Tibial artery (tissue), 4 donors: ENCODE results near the gene SEC16A.

Experiments used
- DNase-seq, 2 donors: peaks; one replicate each; pipeline ENCODE4 v3.0.0-alpha.2; 2019
- H3K27ac ChIP-seq, 2 donors: fragments of 200-600 bp; sonication (generic) in 1 of 2; 1 replicate in 1 of 2; 2 replicates in 1 of 2; pipeline ENCODE4 v1.5.1; 2018 to 2019; ENCODE audit warnings: mild to moderate bottlenecking in 1 of 2
- H3K27me3 ChIP-seq, 2 donors: fragments of 200-600 bp; sonication (generic) in 1 of 2; one replicate each; pipeline versions ENCODE4 v1.5.1 to v1.6.0; 2016 to 2019
- H3K36me3 ChIP-seq, 3 donors: fragments of 200-600 bp; sonication (generic) in 2 of 3; one replicate each; pipeline ENCODE4 v1.5.1; 2016 to 2019; ENCODE audit warnings: mild to moderate bottlenecking in 2 of 3
- H3K4me1 ChIP-seq, 4 donors: fragments of 200-600 bp; sonication (generic) in 2 of 4; 1 replicate in 3 of 4; 2 replicates in 1 of 4; pipeline ENCODE4 v1.5.1; 2016 to 2019
- H3K4me3 ChIP-seq, 2 donors: fragments of 200-600 bp; sonication (generic) in 1 of 2; 1 replicate in 1 of 2; 2 replicates in 1 of 2; pipeline ENCODE4 v1.5.1; 2018 to 2019; ENCODE audit warnings: mild to moderate bottlenecking in 2 of 2
- H3K9me3 ChIP-seq, 3 donors: fragments of 200-600 bp; sonication (generic) in 1 of 3; one replicate each; pipeline ENCODE4 v1.5.1; 2016 to 2019
- CTCF ChIP-seq, 2 experiments: fragments of 200-600 bp in 1 of 2; fragments of 450-650 bp in 1 of 2; IDR thresholded peaks; one replicate each; pipeline ENCODE4 v1.5.1; 2017 to 2019; ENCODE audit warnings: antibody characterized with exemption in 2 of 2, mild to moderate bottlenecking in 1 of 2, moderate library complexity in 1 of 2
- intact Hi-C: fragments of 100-400 bp; cut with DNase I; formaldehyde crosslinking; loops from one replicate; pipeline ENCODE4 v1.15.0; 2023; ENCODE audit warnings: low total_unique reads

The SEC16A gene

GRCh38 chr9:136521537-136521936 lies 38.7 kb upstream of the SEC16A start:
- Histone ChIP-seq H3K9me3 (no peaks in the 10 kb centered on the region), H3K4me1 (peaks cover 0 to 27% (median 18%) of the 10 kb centered on the region in 4 donors), H3K27me3 (no peaks in the 10 kb centered on the region), H3K4me3 (no peak overlapping the region), H3K36me3 (peaks cover 36 to 73% (median 65%) of the 10 kb centered on the region in 3 donors), H3K27ac (no peak overlapping the region)
- no peak for TF ChIP-seq CTCF (IDR thresholded peaks at IDR 0.05)
- intact Hi-C loops, result no loop called here
- DNase-seq, result peak; percentile 48 to 78

GRCh38 chr9:136520053-136520540 lies 37.3 kb upstream of the SEC16A start:
- DNase-seq, result no peak
- H3K36me3 ChIP-seq, result peaks cover 42 to 87% (median 79%) of the 10 kb centered on the region in 3 donors
- TF ChIP-seq CTCF (IDR thresholded peaks at IDR 0.05), result no peak
- peaks cover 0 to 13% (median 3%) of the 10 kb centered on the region in 4 donors for H3K4me1 ChIP-seq
- H3K27ac ChIP-seq, result no peak overlapping the region
- intact Hi-C loops, result no loop called here
- no peaks in the 10 kb centered on the region for H3K9me3 ChIP-seq
- no peaks in the 10 kb centered on the region for H3K27me3 ChIP-seq
- H3K4me3 ChIP-seq, result no peak overlapping the region

GRCh38 chr9:136519263-136520052 lies 36.6 kb upstream of the SEC16A start:
- intact Hi-C loops, result no loop called here
- peaks cover 0 to 8% (median 3%) of the 10 kb centered on the region in 4 donors for H3K4me1 ChIP-seq

GRCh38 chr9:136518623-136519022 lies 35.8 kb upstream of the SEC16A start:
- Histone ChIP-seq H3K4me3 (no peak overlapping the region), H3K27me3 (no peaks in the 10 kb centered on the region), H3K36me3 (peaks cover 57 to 98% (median 91%) of the 10 kb centered on the region in 3 donors), H3K9me3 (no peaks in the 10 kb centered on the region), H3K4me1 (peaks cover 0 to under 1% (median 0%) of the 10 kb centered on the region in 4 donors), H3K27ac (no peak overlapping the region)
- DNase-seq, result no peak
- TF ChIP-seq CTCF (IDR thresholded peaks at IDR 0.05), result no peak
- intact Hi-C loops, result no loop called here

More at GRCh38 chr9:136519263-136520052, 36.6 kb upstream of the SEC16A start:
- no peak overlapping the region for H3K4me3 ChIP-seq
- no peak for DNase-seq
- no peak for TF ChIP-seq CTCF (IDR thresholded peaks at IDR 0.05)
- no peak overlapping the region for H3K27ac ChIP-seq
- H3K27me3 ChIP-seq, result no peaks in the 10 kb centered on the region
- no peaks in the 10 kb centered on the region for H3K9me3 ChIP-seq
- peaks cover 49 to 93% (median 85%) of the 10 kb centered on the region in 3 donors for H3K36me3 ChIP-seq

GRCh38 chr9:136517950-136518349 lies 35.1 kb upstream of the SEC16A start:
- H3K4me1 ChIP-seq, result no peaks in the 10 kb centered on the region
- intact Hi-C loops, result no loop called here
- H3K4me3 ChIP-seq, result no peak overlapping the region
- TF ChIP-seq CTCF (IDR thresholded peaks at IDR 0.05), result no peak
- DNase-seq, result no peak
- peaks cover 60 to 98% (median 91%) of the 10 kb centered on the region in 3 donors for H3K36me3 ChIP-seq
- H3K27me3 ChIP-seq, result no peaks in the 10 kb centered on the region
- H3K27ac ChIP-seq, result no peak overlapping the region
- no peaks in the 10 kb centered on the region for H3K9me3 ChIP-seq
